ENCODE results near the gene SMIM7.
"Not testable (repeated sequence)": the region's sequence is repeated elsewhere in the genome, so short reads cannot be mapped to it uniquely, and the experiment has no call there.

The SMIM7 gene

DNA sequence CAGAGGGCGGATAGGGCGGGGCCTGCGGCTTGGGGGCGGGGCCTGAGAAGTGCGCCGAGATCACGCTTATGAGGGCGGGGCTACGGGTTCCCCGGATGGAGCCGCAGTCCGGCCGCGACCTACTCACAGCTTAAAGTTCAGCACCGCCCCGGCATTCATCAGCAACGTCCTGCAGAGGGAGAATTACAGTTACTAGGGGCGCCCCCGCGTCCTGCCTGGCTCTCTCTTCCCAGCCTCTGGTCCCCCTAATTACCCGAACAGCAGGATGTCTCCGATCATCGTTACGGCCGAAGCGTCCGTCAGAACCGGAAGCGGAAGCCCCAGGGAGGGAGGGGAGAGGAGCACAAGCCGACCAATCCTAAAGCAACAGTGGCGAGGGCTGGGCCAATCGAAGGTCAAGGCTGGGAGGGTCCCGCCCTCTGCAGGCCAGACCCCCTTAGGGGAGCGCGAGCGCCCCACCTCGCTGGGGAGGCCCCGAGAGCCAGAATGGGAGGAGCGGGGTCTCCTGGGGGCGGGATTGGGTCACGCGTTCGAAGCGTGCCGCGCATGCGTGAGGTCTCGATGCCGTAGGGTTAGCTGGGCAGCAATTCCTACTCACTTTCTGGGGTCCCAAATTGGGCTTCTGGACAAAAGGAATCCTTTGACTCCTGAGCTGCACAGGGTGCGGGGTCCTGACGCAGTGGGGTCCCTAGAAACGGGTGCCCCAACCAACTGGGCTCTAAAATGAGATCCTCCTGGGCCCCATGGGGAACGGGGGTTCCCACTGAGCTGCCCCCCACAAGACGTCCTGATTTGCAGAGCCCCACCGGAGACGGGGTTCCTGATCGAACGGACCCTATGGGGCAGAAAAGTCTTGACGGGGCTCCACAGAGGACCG is at the start of gene SMIM7:
Gene SMIM7, minus strand, starts transcription at position 313 of the 877 bp plus-strand sequence. Its CDS starts 34 bp downstream, at position 279.
- DNase-seq (ENCODE audit: low read depth in 1 of 2, low spot score in 1 of 2) = peak; percentile 94 to 98

GRCh38 chr19:16703677-16704076 is 43.7 kb upstream of the SMIM7 start:
- no peak for DNase-seq (ENCODE audit: low read depth in 1 of 2, low spot score in 1 of 2)

DNA sequence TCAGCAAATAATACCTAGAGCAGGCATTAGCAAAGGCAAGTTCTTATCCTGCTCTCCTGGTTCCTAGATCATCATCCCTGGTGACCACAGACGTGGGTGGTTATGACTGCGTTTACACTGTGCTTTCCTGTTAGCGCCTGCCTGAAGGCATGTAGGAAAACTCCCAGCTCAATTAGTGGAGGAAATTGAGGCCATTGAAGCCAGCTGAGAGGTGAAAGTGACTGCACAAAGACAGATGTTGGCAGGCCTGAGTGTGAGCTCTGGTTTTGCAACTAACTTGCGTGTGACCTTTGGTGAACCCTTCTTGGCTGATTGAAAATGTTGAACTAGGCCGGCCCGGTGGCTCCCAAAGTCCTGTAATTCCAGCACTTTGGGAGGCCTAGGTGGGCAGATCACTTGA is 42.2 kb upstream of the SMIM7 start:
- DNase-seq (ENCODE audit: low read depth in 1 of 2, low spot score in 1 of 2) = no peak

- DNase-seq (ENCODE audit: low read depth in 1 of 2, low spot score in 1 of 2) = no peak
Measured at GRCh38 chr19:16698914-16699313, 39.0 kb upstream of the SMIM7 start.

DNA sequence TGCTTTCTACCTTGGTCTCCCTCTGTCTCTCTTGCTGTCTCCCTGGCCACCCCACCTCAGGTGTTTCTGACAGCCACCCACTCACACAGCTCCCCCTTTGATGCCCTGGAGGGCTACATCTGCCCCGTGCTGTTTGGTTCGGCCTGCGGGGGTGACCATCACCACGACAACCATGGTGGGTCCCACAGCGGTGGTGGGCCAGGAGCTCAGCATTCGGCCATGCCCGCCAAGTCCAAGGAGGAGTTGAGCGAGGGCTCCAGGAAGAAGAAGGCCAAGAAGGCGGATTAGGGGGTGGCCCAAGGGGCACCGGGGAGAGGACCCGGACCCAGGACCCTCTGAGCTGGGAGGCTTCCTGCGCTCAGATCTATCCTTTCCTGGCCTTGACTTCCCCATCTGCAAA is 28.1 kb upstream of the SMIM7 start:
- no peak for DNase-seq (ENCODE audit: low read depth in 1 of 2, low spot score in 1 of 2)

DNA sequence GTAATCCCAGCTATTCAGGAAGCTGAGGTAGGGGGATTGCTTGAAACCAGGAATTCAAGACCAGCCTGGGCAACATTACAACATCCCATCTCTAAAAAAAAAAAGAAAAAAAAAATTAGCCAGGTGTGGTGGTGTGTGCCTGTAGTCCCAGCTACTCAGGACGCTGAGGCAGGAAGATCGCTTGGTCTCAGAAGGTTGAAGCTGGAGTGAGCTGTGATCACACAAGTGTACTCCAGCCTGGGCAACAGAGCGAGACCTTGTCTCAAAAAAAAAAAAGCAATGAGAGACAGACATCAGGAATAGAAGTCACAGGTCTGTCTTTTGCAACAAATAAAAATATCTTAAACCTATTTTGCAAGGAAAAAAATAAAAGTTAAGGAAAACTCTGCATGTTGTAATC is 24.3 kb upstream of the SMIM7 start:
- DNase-seq (ENCODE audit: low read depth in 1 of 2, low spot score in 1 of 2) = no peak

- no peak for DNase-seq (ENCODE audit: low read depth in 1 of 2, low spot score in 1 of 2)
Measured at GRCh38 chr19:16682539-16682938, 22.6 kb upstream of the SMIM7 start.

DNA sequence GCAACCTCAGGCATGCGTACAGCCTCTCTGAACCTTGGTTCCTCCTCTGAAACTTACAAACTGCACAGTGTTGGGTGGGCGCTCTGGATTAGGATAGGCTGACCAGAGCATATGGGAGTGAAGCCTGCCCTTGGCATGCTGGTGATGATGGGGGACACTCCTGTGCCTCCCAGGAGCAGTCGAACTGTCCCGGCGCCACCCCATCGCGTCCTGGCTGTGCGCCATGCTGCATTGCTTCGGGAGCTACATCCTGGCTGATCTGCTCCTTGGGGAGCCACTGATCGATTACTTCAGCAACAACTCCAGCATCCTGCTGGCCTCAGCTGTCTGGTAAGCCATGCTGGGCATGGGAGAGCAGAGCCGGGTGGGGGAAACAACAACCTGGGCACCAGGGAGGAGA is 19.9 kb upstream of the SMIM7 start:
- DNase-seq (ENCODE audit: low read depth in 1 of 2, low spot score in 1 of 2) = no peak

DNA sequence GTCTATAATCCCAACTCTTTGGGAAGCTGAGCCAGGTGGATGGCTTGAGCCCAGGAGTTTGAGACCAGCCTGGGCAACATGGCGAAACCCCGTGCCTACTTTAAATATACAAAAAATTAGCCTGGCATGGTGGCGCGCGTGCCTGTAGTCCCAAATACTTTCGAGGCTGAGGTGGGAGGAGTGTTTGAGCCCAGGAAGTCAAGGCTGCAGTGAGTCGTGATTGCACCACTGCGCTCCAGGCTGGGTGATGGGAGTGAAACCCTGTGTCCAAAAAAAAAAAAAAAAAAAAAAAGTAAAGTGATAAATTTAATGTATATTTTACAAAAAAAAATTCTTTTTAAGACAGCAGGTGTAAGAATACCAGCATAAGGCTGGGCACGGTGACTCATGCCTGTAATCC is 18.6 kb upstream of the SMIM7 start:
- DNase-seq (ENCODE audit: low read depth in 1 of 2, low spot score in 1 of 2) = no peak

- DNase-seq (ENCODE audit: low read depth in 1 of 2, low spot score in 1 of 2) = no peak
Measured at GRCh38 chr19:16677055-16677454, 17.1 kb upstream of the SMIM7 start.

- DNase-seq (ENCODE audit: low read depth in 1 of 2, low spot score in 1 of 2) = no peak
Measured at GRCh38 chr19:16676101-16676798, 16.3 kb upstream of the SMIM7 start.

- not testable (repeated sequence) for DNase-seq (ENCODE audit: low read depth in 1 of 2, low spot score in 1 of 2)
Measured at GRCh38 chr19:16673839-16674238, 13.9 kb upstream of the SMIM7 start.

DNA sequence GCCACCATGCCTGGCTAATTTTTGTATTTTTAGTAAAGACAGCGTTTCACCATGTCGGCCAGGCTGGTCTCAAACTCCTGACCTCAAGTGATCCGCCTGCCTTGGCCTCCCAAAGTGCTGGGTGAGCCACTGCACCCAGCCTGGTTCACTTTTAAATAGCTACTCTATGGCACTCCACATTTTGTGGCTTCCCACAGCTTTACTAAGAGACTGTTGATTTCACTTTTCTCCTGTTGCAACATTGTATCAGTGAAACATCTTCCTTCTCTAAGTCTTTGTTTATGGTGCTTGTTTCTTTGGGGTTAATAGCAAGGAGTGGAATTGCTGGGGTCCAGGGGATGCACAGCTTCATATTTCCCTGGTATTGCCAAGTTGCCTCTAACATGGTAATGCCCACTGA is 13.3 kb upstream of the SMIM7 start:
- DNase-seq (ENCODE audit: low read depth in 1 of 2, low spot score in 1 of 2) = no peak

DNA sequence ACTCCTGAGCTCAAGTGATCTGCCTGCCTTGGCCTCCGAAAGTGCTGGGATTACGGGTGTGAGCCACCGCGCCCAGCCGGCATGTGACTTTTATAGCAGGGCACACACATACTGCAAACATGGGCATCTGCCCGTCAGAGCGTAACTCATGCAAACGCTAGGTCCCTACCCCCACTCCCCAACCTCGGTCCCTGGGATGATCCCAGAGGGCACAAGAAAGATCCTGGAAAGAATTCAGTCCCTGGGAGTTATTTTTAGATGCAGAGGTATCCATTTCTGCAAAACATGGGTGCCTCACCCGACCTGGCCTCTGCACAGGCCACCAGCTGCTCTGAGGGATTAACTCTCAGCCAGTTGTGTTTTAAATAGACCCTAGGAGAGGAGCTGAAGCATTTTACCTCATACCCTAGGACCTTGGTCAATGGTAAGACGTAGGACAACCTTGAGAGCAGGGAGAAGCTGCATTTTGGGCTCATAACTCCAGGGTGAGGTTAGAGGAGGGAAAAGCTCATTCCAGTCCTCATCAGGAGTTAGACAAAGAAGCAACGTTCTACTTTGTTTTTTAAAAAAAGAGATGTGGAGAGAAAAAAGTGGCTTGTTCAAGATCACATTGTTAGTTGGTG is 11.8 kb upstream of the SMIM7 start:
- no peak for DNase-seq (ENCODE audit: low read depth in 1 of 2, low spot score in 1 of 2)

DNA sequence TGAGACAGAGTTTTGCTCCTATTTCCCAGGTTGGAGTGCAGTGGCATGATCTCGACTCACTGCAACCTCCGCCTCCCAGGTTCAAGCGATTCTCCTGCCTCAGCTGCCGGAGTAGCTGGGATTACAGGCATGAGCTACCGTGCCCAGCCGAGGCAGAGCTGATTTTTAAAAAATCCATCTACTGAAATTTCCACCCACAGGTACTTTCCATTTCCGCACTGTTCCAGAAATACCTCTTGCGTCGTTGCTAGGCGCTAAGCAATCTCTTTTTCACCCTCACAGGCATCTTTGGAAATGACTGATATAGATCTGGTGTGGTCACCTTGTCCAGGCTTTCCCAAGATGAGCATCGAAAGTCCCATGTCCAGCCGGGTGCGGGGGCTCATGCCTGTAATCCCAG is 10.3 kb upstream of the SMIM7 start:
- DNase-seq (ENCODE audit: low read depth in 1 of 2, low spot score in 1 of 2) = no peak

GRCh38 chr19:16668702-16669101 is 8.8 kb upstream of the SMIM7 start:
- DNase-seq (ENCODE audit: low read depth in 1 of 2, low spot score in 1 of 2) = not testable (repeated sequence)

GRCh38 chr19:16668176-16668575 is 8.2 kb upstream of the SMIM7 start:
- no peak for DNase-seq (ENCODE audit: low read depth in 1 of 2, low spot score in 1 of 2)

GRCh38 chr19:16661480-16662034 is 1.6 kb upstream of the SMIM7 start:
- DNase-seq (ENCODE audit: low read depth in 1 of 2, low spot score in 1 of 2) = peak in 1 of 2 donors; percentile 1

DNA sequence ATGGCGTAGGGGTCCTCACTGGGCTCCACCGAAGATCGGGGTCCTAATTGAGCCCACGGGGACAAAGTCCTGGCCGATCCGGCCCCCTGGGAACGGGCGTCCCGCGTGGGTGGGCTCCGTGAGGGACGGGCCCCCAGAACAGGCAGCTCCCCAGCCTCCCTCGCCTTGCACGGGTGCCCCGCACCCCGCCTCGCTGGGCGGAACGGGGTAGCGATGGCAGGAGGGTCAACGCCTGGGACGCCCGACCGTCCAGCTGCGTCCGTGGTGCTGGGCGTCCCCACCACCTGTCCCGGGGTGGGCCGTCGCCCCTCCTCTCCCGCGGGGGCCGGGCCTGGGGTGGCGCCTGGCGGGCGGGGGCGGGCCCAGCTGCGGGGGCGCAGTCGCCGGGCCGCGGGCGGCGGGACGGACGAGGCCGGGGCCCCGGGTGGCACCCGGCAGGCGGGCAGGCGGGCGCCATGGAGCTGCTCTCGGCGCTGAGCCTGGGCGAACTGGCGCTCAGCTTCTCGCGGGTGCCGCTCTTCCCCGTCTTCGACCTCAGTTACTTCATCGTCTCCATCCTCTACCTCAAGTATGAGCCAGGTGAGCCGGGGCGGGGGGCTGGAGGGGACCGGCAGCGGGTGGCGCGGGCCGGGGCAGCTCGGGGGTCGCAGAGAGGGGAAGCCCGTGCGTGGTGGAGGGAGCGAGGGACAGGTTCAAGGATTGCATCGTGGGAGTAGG is 977 bp upstream of the SMIM7 start, which contains the start of gene TMEM38A:
Gene TMEM38A, plus strand, starts transcription at position 377 of the 717 bp plus-strand sequence. Its CDS starts 79 bp downstream, at position 456.
- peak in 1 of 2 donors; percentile 7 for DNase-seq (ENCODE audit: low read depth in 1 of 2, low spot score in 1 of 2)

DNA sequence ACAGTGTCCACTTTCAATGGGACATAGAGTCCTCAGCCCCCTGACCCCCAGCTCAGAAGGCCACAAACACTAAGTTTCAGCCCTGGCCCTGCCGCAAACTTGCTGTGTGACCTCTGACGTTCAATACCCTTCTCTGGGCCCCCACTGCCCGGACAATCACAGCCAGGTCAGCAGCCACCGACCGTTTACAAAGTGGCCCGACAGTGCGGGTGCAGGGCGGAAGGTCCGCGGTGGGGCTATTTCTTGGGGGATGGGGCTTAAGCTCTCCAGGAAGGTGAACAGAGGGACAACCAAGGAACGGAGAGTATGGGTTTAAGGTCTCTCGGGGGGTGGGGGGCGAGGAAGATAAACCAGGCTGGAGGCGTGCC is 496 bp downstream of the SMIM7 start:
- no peak for DNase-seq (ENCODE audit: low read depth in 1 of 2, low spot score in 1 of 2)

DNA sequence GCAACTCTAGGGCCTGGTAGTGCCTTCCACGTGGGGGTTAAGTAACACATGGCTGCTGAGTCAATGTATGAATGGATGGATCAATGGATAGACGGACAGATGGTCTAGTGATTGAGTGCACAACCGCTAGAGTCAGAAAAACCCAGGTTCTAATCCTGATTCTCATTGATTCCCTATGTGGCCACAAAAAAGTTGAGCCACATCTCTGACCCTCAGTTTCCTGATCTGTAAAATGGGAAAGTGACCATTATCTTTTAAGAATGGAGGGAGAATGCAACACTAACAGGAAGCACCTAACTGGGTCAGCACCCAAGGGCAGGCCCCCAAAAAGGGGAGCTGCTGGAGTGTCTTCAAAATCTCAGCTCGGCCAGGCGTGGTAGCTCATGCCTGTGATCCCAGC is 2.6 kb downstream of the SMIM7 start:
- DNase-seq (ENCODE audit: low read depth in 1 of 2, low spot score in 1 of 2) = no peak

Data from activated CD4-positive, alpha-beta T cell treated with anti-CD3 and anti-CD28 coated beads, Interleukin-2, amount 50 U/mL, for 24 hours (primary cell).